Loucy (cell line): ENCODE data around the gene NDUFAF8.

Experiments used
- CTCF ChIP-seq: fragments of 200-600 bp; sonication (generic); conservative IDR thresholded peaks from 2 replicates; pipeline ENCODE4 v1.5.1; 2014; ENCODE audit warnings: mild to moderate bottlenecking, antibody characterized with exemption, low read length
- EZH2phosphoT487 ChIP-seq: fragments of 200-600 bp; IDR thresholded peaks from 2 replicates; pipeline ENCODE4 v1.6.1; 2018; ENCODE audit warnings: antibody characterized with exemption, mild to moderate bottlenecking, moderate library complexity, borderline replicate concordance

GRCh38 chr17:81206657-81207056, 32.5 kb upstream of the NDUFAF8 start:
- TF ChIP-seq CTCF (no peak), EZH2phosphoT487 (no peak)
